Measurements from ENCODE around the gene SEMA3F.

- no peak for TF ChIP-seq CTCF (IDR thresholded peaks at IDR 0.05 in 4 of 5, conservative IDR thresholded peaks at IDR 0.05 in 1 of 5)
- no peak for TF ChIP-seq POLR2A (IDR thresholded peaks at IDR 0.05)
Observed at GRCh38 chr3:50173685-50174516, 18.8 kb downstream of the SEMA3F start.

Data from gastrocnemius medialis (tissue), 4 donors.